IPS-15b (cell line): ENCODE results near the gene CCDC74A.
"Not testable (repeated sequence)": the region's sequence is repeated elsewhere in the genome, so short reads cannot be mapped to it uniquely, and the experiment has no call there.

ENCODE experiments used
- H3K27me3 ChIP-seq: one replicate; pipeline ENCODE4 v1.6.1; 2013; ENCODE audit warnings: low read length; ENCODE audit not compliant: control insufficient read depth, insufficient read depth
- H3K36me3 ChIP-seq: one replicate; pipeline ENCODE4 v1.6.1; 2013; ENCODE audit warnings: low read length; ENCODE audit not compliant: control insufficient read depth, insufficient read depth
- H3K4me1 ChIP-seq: one replicate; pipeline ENCODE4 v1.6.1; 2013; ENCODE audit warnings: mild to moderate bottlenecking, low read length; ENCODE audit not compliant: control insufficient read depth, insufficient read depth
- H3K4me3 ChIP-seq: one replicate; pipeline ENCODE4 v1.5.1; 2013; ENCODE audit warnings: low read depth, low read length
- H3K9ac ChIP-seq: one replicate; pipeline ENCODE4 v1.6.1; 2013; ENCODE audit warnings: low read depth, mild to moderate bottlenecking, low read length
- H3K9me3 ChIP-seq: one replicate; pipeline ENCODE4 v1.6.1; 2013; ENCODE audit warnings: mild to moderate bottlenecking, low read length; ENCODE audit not compliant: control insufficient read depth, insufficient read depth

Gene CCDC74A

DNA sequence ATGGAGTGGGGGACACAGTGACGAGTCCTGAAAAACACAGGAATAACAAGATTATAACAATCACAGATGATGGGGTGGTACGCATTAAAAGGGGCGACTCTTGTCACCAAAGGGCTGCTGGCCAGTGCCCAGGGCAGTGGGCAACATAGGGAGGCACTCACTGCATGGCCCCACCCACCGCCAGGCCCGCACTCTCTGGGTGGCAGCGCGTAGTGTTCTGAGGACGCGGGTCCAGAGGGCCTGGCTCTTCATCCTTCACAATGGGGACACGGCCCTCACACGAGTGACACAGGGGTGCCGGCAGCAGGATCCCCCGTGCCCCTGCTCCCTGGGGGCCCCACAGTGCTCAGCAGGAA is 6.6 kb downstream of the CCDC74A start:
- H3K9me3 ChIP-seq, H3K9ac ChIP-seq, H3K27me3 ChIP-seq, H3K36me3 ChIP-seq, H3K4me1 ChIP-seq, H3K4me3 ChIP-seq: not testable (repeated sequence)

DNA sequence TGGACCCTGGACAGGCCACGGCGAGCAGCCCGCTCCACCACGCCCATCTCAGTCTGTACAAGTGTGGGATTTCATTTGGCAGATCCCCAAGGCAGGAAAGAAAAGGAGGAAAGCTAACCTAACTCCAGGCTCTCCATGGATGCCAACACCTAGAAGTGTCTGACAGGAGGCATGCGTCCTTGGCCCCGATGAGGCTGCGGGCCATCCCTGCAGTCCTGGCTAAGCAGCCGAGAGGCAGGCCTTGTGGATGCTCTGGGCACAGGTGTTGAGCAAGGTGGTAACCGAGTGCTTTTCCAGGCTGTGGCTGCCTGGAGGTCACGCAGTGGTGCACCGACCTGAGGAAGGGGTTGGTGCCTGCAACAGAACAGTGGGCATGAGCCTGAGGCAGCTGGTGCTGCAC is 7.3 kb downstream of the CCDC74A start:
- not testable (repeated sequence) for H3K9ac ChIP-seq, H3K4me1 ChIP-seq, H3K9me3 ChIP-seq, H3K36me3 ChIP-seq, H3K4me3 ChIP-seq, H3K27me3 ChIP-seq

DNA sequence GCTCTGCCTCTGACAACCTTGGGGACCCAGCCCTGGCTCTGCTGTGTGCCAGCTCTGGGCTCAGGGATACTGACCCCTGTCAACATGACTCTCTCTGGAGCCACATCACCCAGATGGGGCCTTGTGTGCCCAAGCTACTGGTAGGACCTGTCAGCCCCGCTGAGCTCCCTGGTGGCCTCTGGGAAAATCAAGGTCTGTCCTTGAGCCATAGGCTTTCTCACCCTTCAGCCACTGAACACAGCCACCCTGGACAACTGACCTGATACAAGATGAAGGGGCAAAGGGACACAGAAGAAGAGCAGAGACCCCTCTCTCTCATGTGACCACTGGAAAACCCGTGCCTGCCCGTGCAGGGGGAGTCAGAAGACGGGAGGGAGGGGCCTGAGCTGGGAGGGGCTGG is 7.8 kb downstream of the CCDC74A start:
- Histone ChIP-seq H3K9ac (no peak overlapping the region), H3K9me3 (no peaks in the 10 kb centered on the region), H3K27me3 (no peaks in the 10 kb centered on the region), H3K4me3 (no peak overlapping the region), H3K4me1 (no peaks in the 10 kb centered on the region), H3K36me3 (no peaks in the 10 kb centered on the region)

DNA sequence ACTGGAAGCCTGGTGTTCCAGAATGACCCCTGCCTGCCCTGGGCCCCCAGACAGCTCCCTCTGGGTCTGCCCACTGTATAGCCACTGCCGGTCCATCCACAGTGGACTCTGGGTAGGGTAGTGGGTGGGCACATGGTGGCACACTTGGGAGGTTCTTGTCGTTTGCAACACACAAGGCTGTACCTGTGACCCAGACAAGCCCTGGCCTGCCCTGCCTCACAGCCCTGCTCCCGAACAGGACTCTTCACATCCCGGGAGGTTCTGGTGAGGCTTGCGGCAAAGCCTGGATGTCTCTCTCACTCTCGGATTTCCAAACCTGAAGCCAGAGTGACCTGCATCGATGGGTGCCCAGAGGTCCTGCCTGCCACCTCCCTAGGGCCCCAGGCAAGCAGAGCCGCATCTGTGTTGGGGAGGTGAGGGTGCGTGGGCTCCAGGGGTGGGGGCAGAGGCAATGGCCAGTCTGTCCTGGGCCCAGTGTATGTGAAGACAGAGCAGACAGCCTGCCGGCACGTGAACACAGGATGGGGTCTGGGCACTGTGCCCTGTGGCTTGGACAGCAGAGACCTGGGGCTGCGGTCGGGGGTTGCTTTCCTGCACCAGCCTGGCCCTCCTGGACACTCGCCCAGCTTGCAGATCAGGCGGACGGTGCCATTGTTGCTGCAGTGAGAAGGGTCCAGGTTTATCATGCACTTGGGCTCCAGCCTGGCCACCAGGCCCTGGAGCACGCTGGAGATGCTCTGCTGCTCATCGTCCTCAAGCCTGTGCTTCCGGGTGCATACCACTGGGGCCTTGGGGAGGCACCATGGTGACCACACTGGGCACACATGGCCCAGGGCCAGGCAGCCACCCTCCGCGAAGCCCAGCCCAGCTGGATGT is 8.5 kb downstream of the CCDC74A start:
- H3K4me1 ChIP-seq, H3K27me3 ChIP-seq, H3K9me3 ChIP-seq, H3K36me3 ChIP-seq, H3K9ac ChIP-seq, H3K4me3 ChIP-seq: not testable (repeated sequence)

DNA sequence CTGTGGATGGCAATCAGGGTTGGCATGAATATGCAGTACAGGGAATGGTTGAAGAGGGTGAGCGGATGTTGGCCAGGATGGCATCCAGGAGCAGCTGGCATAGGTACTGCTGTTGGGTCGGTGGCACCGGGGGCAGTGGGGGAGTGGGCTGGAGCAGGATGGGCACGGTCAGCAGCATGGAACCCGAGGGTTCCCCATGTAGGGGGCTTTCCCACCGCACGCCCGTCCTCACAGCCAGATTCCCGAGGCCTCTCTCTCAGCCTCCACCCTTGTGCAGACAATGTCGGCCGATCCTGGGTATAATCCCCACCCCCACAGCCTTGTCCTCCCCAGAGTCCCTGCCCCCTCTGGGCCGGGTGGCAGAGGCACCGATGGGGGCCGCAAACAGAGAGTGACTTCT is 9.2 kb downstream of the CCDC74A start:
- not testable (repeated sequence) for H3K4me1 ChIP-seq, H3K9me3 ChIP-seq, H3K36me3 ChIP-seq, H3K4me3 ChIP-seq, H3K9ac ChIP-seq, H3K27me3 ChIP-seq

DNA sequence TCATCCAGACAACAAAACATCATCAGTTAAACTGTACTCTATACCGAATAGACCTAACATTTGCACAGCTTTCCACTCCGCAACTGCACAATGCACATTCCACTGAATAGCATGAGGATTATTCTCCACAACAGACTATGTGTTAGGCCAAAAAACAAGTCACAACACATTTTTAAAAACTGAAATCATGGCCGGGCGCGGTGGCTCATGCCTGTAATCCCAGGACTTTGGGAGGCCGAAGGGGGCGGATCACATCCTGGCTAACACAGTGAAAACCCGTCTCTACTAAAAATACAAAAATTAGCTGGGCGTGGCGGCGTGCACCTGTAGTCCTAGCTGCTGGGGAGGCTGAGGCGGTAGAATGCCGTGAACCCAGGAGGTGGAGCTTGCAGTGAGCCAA is 11.2 kb downstream of the CCDC74A start:
- H3K9ac ChIP-seq, H3K36me3 ChIP-seq, H3K9me3 ChIP-seq, H3K27me3 ChIP-seq, H3K4me1 ChIP-seq, H3K4me3 ChIP-seq: not testable (repeated sequence)

DNA sequence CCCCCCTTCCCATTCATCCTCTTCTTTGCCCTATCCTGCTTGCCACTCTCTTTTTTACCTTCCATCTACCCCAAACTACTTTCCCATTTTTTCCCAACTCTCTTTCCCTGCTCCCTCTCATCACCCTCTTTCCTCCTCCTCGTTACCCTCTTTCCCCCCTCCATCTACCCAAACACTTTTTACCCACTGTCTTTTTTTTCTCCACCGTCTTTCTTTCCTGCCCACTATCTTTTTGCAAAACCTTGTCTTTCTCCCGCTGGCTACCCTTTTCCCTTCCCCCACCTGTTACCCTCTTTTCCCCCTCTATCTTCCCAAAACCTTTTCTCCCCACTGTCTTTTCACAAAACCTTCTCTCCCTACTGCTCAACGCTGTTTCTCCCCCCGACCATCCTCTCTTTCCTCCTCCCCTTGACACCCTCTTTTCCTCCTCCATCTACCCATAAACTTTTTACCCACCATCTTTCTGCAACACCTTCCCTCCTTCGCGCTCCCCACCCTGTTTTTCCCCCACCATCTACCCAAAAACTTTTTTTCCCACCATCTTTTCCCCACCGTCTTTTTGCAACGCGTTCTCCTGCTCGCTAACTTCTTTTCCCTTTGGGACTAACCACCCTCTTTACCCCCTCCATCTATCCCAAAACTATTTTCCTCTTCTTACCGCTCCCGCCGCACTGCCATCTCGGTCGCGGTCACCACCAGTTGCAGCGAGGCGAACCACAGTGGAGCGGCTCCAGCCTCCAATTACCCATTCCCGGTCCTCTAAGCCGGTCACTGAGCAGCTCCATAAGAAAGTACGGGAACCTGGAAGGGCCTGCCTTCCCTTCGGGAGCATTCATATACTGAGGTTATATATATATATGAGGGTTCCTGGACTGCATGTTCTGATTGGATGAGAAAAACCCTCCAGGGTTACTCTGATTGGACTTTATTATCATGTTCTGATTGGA is 15.0 kb downstream of the CCDC74A start:
- H3K4me3 ChIP-seq, result no peak overlapping the region
- no peaks in the 10 kb centered on the region for H3K4me1 ChIP-seq

DNA sequence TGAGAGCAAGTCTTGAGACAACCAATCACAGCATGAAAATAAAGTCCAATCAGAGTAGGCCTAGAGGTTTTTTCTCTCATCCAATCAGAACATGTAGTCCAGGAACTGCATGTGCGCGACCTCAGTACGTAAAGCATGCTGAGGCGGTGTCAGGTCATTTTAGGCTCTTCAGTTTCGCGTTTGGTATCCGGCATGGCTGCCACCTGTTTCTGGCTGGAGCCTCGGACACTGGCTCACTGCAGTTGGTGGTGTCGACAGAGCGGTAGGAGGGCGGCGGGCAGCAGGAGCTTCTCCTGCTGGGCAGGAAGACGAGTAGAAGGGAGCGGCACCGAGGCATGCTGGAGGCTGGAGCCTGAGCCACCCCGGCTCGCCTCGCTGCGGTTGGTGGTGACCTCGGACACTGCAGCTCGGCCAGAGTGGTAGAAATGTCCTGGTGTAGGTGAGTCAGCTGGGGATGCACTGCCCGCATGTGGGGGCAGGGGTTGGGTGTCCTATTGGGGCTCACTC is 15.8 kb downstream of the CCDC74A start:
- Histone ChIP-seq H3K9me3 (no peaks in the 10 kb centered on the region), H3K9ac (no peak overlapping the region), H3K4me1 (no peaks in the 10 kb centered on the region), H3K4me3 (no peak overlapping the region), H3K36me3 (no peaks in the 10 kb centered on the region), H3K27me3 (no peaks in the 10 kb centered on the region)

More for the DNA sequence above, 15.0 kb downstream of the CCDC74A start:
- Histone ChIP-seq H3K36me3 (no peaks in the 10 kb centered on the region), H3K9me3 (no peaks in the 10 kb centered on the region), H3K9ac (no peak overlapping the region), H3K27me3 (no peaks in the 10 kb centered on the region)

DNA sequence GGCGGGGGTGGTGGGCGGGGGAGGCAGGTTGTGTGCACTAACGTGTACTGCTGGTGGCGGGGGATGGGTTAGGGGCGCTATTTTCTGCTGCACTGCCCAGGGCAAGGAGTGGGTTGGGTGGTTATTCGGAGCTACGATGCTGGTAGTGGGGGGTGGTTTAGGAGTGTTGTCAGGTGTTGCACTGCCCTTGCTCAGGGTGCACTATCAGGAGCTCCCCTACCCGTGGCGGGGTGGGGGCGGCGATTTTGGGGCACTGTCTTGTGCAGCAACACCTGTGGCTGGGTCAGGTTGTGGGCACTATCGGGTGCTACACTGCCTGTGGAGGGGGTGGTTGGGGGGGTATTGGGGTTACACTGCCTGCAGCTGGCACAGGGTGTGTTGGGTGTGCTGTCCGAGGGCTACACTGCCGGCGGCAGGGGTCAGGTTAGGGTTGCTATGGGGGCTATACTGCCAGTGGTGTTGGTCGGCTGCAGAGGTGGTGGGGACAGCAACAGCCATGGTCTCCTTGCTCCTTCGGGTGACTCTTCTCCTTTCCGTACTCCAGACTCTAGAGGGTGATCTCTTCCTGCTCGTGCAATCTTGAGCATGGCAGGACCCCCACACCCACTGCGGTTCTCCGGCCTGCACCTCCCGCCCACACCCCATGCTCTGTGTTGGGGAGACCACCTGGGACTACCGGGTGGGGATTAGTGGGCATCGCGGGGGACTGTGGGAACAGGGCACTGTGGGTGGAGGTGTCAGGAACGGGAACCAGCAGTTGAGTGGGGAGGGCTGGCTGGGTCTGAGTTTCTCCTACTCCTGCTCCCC is 16.5 kb downstream of the CCDC74A start:
- H3K36me3 ChIP-seq, H3K4me1 ChIP-seq, H3K9me3 ChIP-seq, H3K4me3 ChIP-seq, H3K9ac ChIP-seq, H3K27me3 ChIP-seq: not testable (repeated sequence)

DNA sequence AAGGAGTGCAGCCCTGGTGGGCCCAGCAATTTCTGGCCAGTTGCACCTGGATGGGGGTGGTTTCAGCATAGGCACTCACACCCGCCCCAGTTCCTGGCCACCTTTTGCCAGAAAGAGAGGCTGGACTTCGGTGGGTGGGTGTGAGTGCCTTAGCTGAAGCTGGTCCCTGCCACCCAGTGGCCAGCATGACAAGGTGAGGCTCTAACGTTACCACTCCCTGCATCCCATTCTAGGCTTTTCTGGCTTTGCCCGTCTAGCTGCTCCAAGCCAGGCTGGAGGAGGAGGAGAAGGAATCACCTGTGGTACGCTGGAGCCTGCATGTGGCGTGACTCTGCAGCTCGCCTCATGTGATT is 17.1 kb downstream of the CCDC74A start:
- H3K9me3 ChIP-seq, H3K9ac ChIP-seq, H3K36me3 ChIP-seq, H3K27me3 ChIP-seq, H3K4me1 ChIP-seq, H3K4me3 ChIP-seq: not testable (repeated sequence)

DNA sequence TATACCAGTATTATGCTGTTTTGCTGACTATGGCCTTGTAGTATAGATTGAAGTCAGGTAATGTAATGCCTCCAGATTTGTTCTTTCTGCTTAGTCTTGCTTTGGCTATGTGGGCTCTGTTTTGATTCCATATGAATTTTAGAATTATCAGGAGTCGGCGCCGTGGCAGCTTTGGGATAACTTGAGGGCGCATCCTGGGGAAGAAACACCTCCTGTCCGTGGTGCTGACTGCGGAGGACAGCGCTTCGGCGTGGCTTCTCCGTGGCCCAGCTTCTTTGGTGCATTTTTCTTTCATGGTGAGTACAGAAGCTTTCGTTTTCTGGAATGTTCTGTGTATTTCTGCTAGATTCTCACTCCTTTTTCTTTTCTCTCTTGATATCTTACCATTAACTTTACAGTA is 25.2 kb downstream of the CCDC74A start:
- H3K36me3 ChIP-seq, result no peaks in the 10 kb centered on the region
- no peaks in the 10 kb centered on the region for H3K4me1 ChIP-seq
- no peaks in the 10 kb centered on the region for H3K9me3 ChIP-seq
- H3K27me3 ChIP-seq, result no peaks in the 10 kb centered on the region
- H3K9ac ChIP-seq, result no peak overlapping the region
- no peak overlapping the region for H3K4me3 ChIP-seq
